Mesendoderm (in vitro differentiated cells): Measurements from ENCODE around the gene SLC39A12.

Experiments
- DNase-seq: peaks from one replicate; pipeline ENCODE4 v3.0.0; 2013
- H2AK5ac ChIP-seq: 2 replicates; pipeline ENCODE4 v1.6.1; 2013; ENCODE audit warnings: low read length, inconsistent platforms
- H2BK120ac ChIP-seq: 2 replicates; pipeline ENCODE4 v1.6.1; 2013; ENCODE audit warnings: low read depth, mild to moderate bottlenecking, low read length, moderate library complexity, mixed read lengths
- H2BK15ac ChIP-seq: replicated peaks from 2 replicates; pipeline ENCODE4 v1.6.1; 2013; ENCODE audit warnings: low read depth, mild to moderate bottlenecking, moderate library complexity
- H2BK5ac ChIP-seq: 2 replicates; pipeline ENCODE4 v1.6.1; 2013; ENCODE audit warnings: low read length, inconsistent platforms
- H3K18ac ChIP-seq: 2 replicates; pipeline ENCODE4 v1.6.1; 2013; ENCODE audit warnings: mild to moderate bottlenecking, low read length, mixed read lengths
- H3K23ac ChIP-seq: one replicate; pipeline ENCODE4 v1.6.1; 2013; ENCODE audit warnings: low read length
- H3K27ac ChIP-seq: 2 replicates; pipeline ENCODE4 v1.5.1; 2013; ENCODE audit warnings: low read depth, mild to moderate bottlenecking, inconsistent platforms, low read length, moderate library complexity
- H3K27me3 ChIP-seq: 2 replicates; pipeline ENCODE4 v1.6.1; 2013; ENCODE audit warnings: low read length, control low read depth, mild to moderate bottlenecking, inconsistent platforms; ENCODE audit not compliant: insufficient read depth, poor library complexity
- H3K36me3 ChIP-seq: 2 replicates; pipeline ENCODE4 v1.6.1; 2013; ENCODE audit warnings: low read length, inconsistent platforms; ENCODE audit not compliant: control insufficient read depth, insufficient read depth
- H3K4ac ChIP-seq: one replicate; pipeline ENCODE4 v1.6.1; 2013; ENCODE audit warnings: low read depth, mild to moderate bottlenecking, low read length, moderate library complexity
- H3K4me1 ChIP-seq: 2 replicates; pipeline ENCODE4 v1.6.1; 2013; ENCODE audit warnings: low read depth, low read length, inconsistent platforms; ENCODE audit not compliant: control insufficient read depth
- H3K4me2 ChIP-seq: 2 replicates; pipeline ENCODE4 v1.6.1; 2013; ENCODE audit warnings: low read length
- H3K4me3 ChIP-seq: 2 replicates; pipeline ENCODE4 v1.5.1; 2013; ENCODE audit warnings: mild to moderate bottlenecking, low read length
- H3K56ac ChIP-seq: one replicate; pipeline ENCODE4 v1.6.1; 2013; ENCODE audit warnings: low read length
- H3K79me1 ChIP-seq: 2 replicates; pipeline ENCODE4 v1.6.1; 2013; ENCODE audit warnings: low read length, inconsistent platforms
- H3K79me2 ChIP-seq: 2 replicates; pipeline ENCODE4 v1.6.1; 2013; ENCODE audit warnings: mild to moderate bottlenecking, low read length; ENCODE audit not compliant: control insufficient read depth, insufficient read depth
- H3K9ac ChIP-seq: 2 replicates; pipeline ENCODE4 v1.6.1; 2013; ENCODE audit warnings: low read length, inconsistent platforms
- H4K5ac ChIP-seq: one replicate; pipeline ENCODE4 v1.6.1; 2013; ENCODE audit warnings: low read length
- H4K8ac ChIP-seq: one replicate; pipeline ENCODE4 v1.6.1; 2013; ENCODE audit warnings: low read depth, mild to moderate bottlenecking, control low read depth, low read length, moderate library complexity
- WGBS: extraction: QIAGEN DNeasy Blood & Tissue Kit; methylation state at CpG from one replicate; pipeline ENCODE4 v1.1.7; 2013; ENCODE audit warnings: low lambda C conversion rate, missing lambda C conversion rate; ENCODE audit not compliant: insufficient coverage; ENCODE audit errors: extremely low coverage; 5-methylcytosine and 5-hydroxymethylcytosine counted together

The SLC39A12 gene

DNA sequence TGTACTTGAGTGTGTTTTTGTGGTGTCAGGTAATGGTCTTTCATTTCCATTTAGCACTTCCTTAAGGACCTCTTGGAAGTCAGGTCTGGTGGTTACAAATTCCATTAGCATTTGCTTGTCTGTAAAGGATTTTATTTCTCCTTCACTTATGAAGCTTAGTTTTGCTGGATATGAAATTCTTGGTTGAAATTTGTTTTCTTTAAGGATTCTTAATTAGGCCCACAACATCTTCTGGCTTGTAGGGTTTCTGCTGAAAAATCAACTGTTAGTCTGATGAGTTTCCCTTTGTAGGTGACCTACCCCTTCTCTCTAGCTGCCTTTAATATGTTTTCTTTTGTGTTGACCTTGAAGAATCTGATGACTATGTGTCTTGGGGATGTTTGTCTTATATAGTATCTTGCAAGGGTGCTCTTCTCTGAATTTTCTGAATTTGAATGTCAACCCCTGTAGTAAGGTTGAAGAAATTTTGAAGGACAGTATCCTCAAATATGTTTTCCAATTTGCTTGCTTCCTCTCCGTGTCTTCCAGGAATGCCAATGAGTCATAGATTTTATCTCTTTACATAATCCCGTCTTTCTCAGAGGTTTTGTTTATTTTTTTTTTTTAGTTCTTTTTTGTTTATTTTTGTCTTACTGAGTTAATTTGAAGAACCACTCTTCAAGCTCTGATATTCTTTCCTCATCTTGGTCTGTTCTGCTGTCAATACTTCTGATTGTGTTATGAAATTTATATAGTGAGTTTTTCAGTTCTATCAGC is 70.2 kb downstream of the SLC39A12 start:
- Histone ChIP-seq H2BK120ac (no peak overlapping the region), H2BK5ac (no peak overlapping the region), H3K27ac (no peak overlapping the region), H3K9ac (no peak overlapping the region), H3K4ac (no peak overlapping the region), H2AK5ac (no peak overlapping the region), H3K36me3 (no peaks in the 10 kb centered on the region), H3K4me3 (no peak overlapping the region), H4K5ac (no peak overlapping the region), H3K56ac (no peak overlapping the region), H3K27me3 (no peaks in the 10 kb centered on the region), H3K23ac (no peak overlapping the region), H4K8ac (no peak overlapping the region), H3K4me1 (no peaks in the 10 kb centered on the region), H3K18ac (no peak overlapping the region), H3K79me2 (no peaks in the 10 kb centered on the region), H3K4me2 (no peak overlapping the region), H2BK15ac (no peak overlapping the region), H3K79me1 (no peaks in the 10 kb centered on the region)
- DNase-seq, result no peak
- WGBS, result no CpG with 5 or more reads among the region's 2 CpGs

- H3K79me1 ChIP-seq, result no peaks in the 10 kb centered on the region
- H3K4me2 ChIP-seq, result no peak overlapping the region
- H4K8ac ChIP-seq, result no peak overlapping the region
- H2BK5ac ChIP-seq, result no peak overlapping the region
- no peak overlapping the region for H3K18ac ChIP-seq
- H3K36me3 ChIP-seq, result no peaks in the 10 kb centered on the region
- no peaks in the 10 kb centered on the region for H3K4me1 ChIP-seq
- no peaks in the 10 kb centered on the region for H3K27me3 ChIP-seq
- no peak overlapping the region for H3K27ac ChIP-seq
- peak overlapping the region; percentile 57 for H2BK15ac ChIP-seq
- H4K5ac ChIP-seq, result no peak overlapping the region
- no peak overlapping the region for H3K4ac ChIP-seq
- no peak overlapping the region for H2BK120ac ChIP-seq
- no peak for DNase-seq
- H3K56ac ChIP-seq, result no peak overlapping the region
- no CpG with 5 or more reads among the region's 4 CpGs for WGBS
- H3K9ac ChIP-seq, result no peak overlapping the region
- H2AK5ac ChIP-seq, result no peak overlapping the region
- no peak overlapping the region for H3K4me3 ChIP-seq
- no peak overlapping the region for H3K23ac ChIP-seq
- no peaks in the 10 kb centered on the region for H3K79me2 ChIP-seq
Measured at GRCh38 chr10:18043148-18044006, 91.7 kb downstream of the SLC39A12 start.

GRCh38 chr10:18044976-18045720 is 93.4 kb downstream of the SLC39A12 start:
- Histone ChIP-seq H3K79me2 (no peaks in the 10 kb centered on the region), H3K27ac (no peak overlapping the region), H3K27me3 (no peaks in the 10 kb centered on the region), H3K4me1 (no peaks in the 10 kb centered on the region), H2BK5ac (no peak overlapping the region), H3K56ac (peak overlapping the region; percentile 19), H3K4ac (no peak overlapping the region), H4K8ac (no peak overlapping the region), H2BK120ac (no peak overlapping the region), H3K23ac (no peak overlapping the region), H3K18ac (peak overlapping the region; percentile 30), H3K9ac (no peak overlapping the region), H3K4me3 (no peak overlapping the region), H3K36me3 (no peaks in the 10 kb centered on the region), H4K5ac (no peak overlapping the region), H3K79me1 (no peaks in the 10 kb centered on the region), H2AK5ac (no peak overlapping the region), H2BK15ac (no peak overlapping the region), H3K4me2 (no peak overlapping the region)
- peak; percentile 82 for DNase-seq
- no CpG with 5 or more reads among the region's 8 CpGs for WGBS

DNA sequence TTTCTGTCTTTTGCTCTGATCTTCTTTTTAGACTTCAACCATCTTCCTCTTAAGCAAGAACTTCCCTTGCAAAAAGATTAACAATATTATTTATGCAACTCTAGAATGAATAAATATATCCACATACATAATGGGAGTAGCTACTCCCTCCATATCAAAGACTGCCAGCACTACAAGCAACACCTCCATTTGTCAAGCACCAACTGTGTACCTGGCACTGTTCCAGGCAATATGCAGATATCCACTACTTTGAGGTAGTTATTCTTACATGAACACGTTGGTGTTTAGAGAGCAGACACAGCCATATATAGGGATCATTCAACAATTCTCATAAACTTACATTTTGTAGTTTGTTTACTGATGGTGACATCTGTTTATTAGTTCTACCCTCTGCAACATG is 104.9 kb downstream of the SLC39A12 start:
- no peaks in the 10 kb centered on the region for H3K4me1 ChIP-seq
- no peaks in the 10 kb centered on the region for H3K36me3 ChIP-seq
- no peak overlapping the region for H3K18ac ChIP-seq
- no CpG with 5 or more reads among the region's 1 CpG for WGBS
- H3K9ac ChIP-seq, result no peak overlapping the region
- no peak overlapping the region for H3K4me3 ChIP-seq
- H3K56ac ChIP-seq, result no peak overlapping the region
- no peak overlapping the region for H3K23ac ChIP-seq
- no peak for DNase-seq
- H2AK5ac ChIP-seq, result no peak overlapping the region
- H2BK5ac ChIP-seq, result no peak overlapping the region
- no peak overlapping the region for H4K5ac ChIP-seq
- H4K8ac ChIP-seq, result no peak overlapping the region
- H3K27me3 ChIP-seq, result no peaks in the 10 kb centered on the region
- no peak overlapping the region for H2BK15ac ChIP-seq
- no peaks in the 10 kb centered on the region for H3K79me2 ChIP-seq
- H2BK120ac ChIP-seq, result no peak overlapping the region
- H3K27ac ChIP-seq, result no peak overlapping the region
- no peak overlapping the region for H3K4me2 ChIP-seq
- no peaks in the 10 kb centered on the region for H3K79me1 ChIP-seq
- no peak overlapping the region for H3K4ac ChIP-seq

DNA sequence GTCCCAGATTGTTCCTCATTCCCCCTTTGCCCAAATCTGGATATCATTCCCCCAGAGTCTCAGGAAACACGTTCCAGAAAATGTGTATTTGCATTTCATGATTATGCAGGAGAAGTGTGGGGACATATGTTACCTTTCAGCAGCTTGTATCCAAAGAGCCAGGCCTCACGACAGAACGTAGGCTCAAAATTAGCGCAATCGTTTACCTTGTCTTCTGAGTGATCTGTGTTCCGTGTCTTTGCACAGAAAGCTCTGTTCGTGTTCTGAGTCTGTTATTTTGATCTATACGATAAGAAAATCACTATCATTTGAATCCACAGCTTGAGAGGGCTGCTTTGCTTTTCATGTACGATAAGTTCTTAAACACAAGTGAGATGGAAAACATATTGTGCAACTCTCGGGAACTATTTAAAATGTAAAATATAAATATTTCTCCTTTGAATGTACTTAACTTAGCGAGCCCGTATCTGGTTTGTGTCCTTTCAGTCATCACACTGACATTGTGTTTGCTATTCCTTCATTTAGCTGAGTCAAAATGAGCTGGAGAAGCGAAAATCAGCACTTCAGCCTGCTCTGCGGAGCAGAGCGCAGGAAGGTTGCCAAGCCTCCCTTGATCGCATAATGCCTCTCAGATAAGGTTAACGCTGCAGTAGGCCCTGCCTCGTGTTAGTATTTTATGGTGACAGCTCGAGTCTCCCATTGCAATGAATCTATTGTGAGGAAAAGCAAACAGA is 108.3 kb downstream of the SLC39A12 start:
- Histone ChIP-seq H2BK120ac (no peak overlapping the region), H2BK15ac (no peak overlapping the region), H4K8ac (no peak overlapping the region), H3K9ac (no peak overlapping the region), H3K36me3 (no peaks in the 10 kb centered on the region), H3K4ac (no peak overlapping the region), H3K4me2 (no peak overlapping the region), H2BK5ac (no peak overlapping the region), H3K56ac (no peak overlapping the region), H3K4me1 (no peaks in the 10 kb centered on the region), H4K5ac (no peak overlapping the region), H3K79me2 (no peaks in the 10 kb centered on the region), H3K27me3 (no peaks in the 10 kb centered on the region), H2AK5ac (no peak overlapping the region), H3K18ac (no peak overlapping the region), H3K4me3 (no peak overlapping the region), H3K27ac (no peak overlapping the region), H3K79me1 (no peaks in the 10 kb centered on the region), H3K23ac (no peak overlapping the region)
- DNase-seq, result peak; percentile 39
- WGBS, result no CpG with 5 or more reads among the region's 19 CpGs
